Astrocyte of the hippocampus (primary cell): ENCODE measurements around the gene PPM1M.
A peak's percentile ranks its signal among the peaks of the same experiment; 100 is the strongest.

Experiments used
- DNase-seq: peaks from one replicate; pipeline ENCODE4 v3.0.0; 2011; ENCODE audit warnings: low read depth, low spot score

PPM1M gene

GRCh38 chr3:52230461-52230860 lies 15.1 kb upstream of the PPM1M start:
- no peak for DNase-seq

DNA sequence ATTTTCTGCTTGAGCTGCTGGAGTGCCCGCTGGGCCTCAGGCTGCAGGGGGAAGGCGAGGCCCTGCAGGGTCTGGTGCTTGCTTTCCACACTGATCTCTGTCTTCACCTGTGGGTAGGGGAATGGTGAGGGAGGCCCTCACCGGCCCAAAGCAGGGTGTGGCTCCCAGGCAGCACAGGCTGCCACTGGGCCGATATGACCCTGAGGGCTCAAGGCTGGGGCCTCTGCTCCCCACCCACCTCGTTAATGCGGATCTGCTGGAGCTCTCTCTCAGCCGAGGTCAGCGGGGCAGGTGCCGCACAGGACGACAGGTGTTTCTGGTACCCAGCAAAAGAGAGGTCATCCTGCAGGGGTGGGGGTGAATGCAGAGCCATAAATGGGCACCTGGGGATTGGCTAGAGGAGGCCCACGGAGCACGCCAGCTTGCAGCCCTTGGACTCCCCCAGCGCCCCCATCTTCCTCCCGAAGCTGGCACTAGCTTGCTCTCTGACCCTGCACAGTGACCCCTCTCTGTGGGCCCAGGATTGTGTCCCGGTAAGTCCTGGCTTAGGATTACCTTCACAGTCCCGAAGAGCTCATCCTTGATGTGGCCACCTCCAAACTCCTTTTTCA lies 14.6 kb upstream of the PPM1M start:
- DNase-seq, result no peak

- peak; percentile 69 for DNase-seq
These were observed 13.9 kb upstream of the PPM1M start for GRCh38 chr3:52231502-52232278.

DNA sequence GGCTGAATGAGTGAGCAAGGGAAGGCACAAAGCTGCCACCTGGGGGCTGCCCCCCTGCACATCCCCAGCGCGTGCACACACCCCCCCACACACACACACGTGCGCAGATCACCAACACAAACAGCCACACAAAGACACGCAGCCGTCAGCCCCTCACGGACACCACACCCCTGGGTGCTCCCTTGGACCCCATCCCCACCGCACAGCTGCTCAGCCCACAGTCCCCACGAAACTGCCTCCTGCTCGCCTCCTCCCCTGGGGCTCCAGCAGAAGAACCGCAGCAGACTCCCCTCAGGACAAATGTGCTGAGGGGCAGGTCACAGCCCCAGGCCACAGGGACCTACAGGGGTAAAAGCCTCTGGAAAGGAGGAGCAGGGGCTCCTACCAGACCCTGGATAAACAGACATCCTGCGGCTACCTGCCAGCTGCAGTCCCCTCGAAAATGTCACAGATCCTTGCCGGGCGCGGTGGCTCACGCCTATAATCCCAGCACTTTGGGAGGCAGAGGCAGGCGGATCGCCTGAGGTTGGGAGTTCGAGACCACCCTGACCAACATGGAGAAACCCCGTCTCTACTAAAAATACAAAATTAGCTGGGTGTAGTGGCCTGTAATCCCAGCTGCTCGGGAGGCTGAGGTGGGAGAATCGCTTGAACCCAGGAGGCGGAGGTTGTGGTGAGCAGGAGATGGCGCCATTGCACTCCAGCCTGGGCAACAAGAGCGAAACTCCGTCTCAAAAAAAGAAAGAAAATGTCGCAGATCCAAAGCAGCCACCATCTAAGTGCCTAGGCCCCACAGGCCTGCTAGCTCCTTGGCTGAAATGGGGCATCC lies 13.1 kb upstream of the PPM1M start:
- no peak for DNase-seq

DNA sequence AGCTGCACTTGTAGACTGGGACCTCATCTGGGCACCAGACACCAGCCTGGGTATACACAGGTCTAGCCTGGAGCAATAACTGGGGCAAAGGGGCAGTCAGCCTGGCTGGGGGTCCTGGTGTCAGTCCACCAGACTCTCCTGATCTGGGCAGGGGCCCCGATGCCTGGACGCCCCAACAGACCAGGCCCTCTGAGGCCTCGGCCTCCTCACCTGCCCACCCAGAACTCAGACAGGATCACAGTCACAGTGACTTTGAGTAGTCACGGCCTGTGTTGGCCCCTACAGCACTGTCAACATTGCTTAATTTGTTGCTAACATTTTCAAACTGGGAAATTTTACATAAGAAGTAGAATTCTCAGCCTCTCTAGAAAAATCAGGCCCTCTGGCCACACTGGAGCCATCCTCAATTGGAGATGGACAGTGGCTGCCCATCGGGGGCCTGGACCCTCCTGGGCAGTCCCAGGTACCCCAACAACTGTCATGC lies 12.4 kb upstream of the PPM1M start:
- DNase-seq, result no peak

DNA sequence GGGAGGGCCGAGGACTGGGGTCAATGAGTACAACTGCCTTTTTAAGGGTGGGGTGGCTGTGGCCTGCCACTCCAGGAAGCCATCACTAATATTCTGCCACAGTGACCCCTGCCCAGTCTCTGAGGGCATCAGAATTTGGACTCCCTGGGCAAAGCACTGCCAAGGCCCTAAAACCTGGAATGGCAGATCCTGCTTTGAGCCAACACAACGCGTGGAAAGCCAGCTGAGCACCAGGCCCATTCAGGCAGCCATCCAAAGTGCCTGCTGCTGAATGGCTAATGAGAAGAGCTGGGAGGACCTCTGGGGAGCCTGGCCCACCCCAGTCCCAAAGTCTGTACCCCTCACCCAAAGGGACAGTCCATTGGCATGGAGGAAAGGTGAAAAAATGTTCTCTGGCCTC lies 11.6 kb upstream of the PPM1M start:
- no peak for DNase-seq

DNA sequence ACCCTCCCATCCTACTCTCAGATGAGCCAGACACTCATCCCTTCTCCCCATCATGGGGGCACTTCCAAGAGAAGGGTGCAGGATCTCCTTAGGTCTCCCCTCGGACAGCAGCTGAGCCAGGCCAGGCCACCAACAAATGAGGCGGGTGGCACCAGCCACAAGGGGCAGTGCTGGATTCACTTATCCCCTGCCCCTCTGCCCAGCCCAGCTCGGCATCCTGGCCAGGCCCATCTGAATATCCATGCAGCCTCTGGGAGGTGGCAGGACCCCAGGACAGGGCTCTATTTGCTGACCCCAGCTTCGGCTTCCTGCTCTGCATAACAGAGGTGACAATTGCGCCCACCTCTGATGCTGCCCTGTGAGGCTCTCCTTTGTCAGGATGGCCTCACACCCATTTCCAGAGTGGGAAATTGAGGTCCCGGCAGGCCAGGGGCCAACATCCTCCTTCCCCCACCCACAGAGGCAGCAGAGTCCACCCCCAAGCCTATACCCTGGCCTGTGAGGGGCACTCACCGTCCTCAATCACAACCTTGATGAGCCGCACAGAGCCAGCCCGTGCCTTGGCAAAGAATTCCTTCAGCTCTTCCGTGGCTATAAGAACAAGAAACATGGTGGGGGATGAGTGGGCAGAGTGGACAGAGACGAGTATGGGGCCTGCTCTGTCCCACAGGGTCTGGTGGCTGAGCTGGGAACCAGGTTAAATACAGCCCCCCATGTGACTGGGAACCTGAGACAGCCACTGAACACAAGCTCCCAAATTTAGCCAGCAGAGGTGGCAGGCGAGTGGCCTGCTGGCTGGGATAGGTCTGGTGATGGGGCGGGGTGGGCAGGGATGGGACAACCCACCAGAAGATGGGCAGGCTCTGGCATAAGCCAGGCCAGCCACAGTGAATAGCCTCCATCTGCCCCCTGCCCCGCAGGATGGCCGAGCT lies 10.8 kb upstream of the PPM1M start:
- DNase-seq, result no peak

- no peak for DNase-seq
These were observed 9.1 kb upstream of the PPM1M start for GRCh38 chr3:52236424-52236886.

DNA sequence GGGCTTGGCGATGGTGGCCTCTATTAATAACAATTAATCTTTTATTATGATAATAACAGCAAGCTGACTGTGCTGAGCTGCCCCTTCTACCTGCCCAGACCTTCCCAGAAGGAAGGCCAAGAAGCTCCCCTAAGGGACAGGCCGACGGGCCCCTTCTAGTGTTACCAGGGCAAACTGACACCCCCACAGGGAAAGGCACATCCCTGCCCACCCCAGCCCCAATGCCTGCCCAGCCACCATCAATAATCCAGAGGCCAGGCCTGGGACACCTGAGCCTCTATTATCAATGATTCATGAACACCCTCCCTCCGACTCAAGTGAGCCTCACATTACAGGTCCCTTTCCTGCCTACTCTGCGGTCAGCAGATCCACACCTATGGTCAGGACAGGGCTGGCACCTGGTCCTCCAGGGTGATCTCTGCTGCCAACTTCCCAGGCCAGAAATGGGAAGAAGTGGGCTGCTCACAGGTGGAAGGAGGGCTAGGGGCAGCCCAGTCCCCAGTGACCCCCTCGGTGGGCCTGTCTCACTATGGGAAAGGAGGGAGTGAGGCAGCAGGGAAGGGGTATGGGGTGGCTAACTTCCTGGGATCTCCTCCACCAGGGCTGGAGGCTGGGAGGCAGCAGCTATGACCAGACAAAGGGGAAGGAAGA lies 8.4 kb upstream of the PPM1M start:
- no peak for DNase-seq

DNA sequence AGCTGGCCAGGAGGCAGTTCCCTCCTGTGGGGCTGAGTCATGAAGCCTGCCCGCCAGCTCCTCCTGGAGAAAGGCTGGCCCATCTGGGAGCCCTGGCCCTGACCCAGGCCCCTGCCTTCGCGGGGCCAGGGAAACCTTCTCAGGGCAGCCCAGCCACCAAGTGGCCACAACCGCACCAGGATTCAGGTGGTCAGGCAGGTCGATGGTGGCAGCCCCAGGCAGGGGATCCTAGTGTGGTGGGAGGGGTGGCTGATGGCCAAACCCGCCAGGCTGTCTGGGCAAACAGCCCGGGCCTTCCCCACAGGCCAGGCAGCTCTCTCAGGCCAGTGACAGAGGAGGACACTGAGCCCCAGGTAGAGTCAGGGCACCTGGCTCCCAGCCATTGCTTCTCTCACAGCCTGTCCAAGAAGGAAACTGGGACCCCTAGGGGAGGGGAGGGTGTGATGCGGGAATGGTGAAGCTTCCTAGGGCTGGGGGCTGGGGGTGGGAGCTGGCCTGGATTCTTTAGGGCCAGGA lies 7.8 kb upstream of the PPM1M start:
- peak; percentile 95 for DNase-seq

DNA sequence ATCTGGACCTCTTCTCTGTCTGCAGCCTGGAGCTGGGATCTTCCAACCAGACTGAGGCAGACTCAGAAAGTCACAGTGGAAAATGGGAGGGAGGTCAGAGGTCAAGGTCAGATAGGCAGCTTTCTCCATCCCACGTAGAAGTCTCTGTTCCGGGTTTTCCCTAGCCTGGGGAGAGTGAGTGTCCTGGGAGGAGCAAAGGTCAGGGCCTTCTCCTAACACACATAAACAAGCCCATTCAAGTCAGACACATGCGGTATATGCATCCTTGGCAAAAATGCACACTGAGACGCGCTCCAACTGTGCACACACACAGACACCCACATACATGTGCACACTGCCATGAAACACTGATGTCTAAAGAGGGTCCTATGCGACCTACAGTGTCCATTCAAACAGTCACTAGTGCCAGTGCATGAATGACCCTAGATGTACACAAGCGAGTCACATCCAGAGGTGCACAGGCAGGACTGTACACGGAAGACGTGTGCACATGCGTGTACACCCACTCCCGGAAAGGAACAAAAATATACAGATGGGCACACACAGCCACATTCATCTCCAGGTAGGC lies 7.3 kb upstream of the PPM1M start:
- DNase-seq, result peak; percentile 41

- peak; percentile 94 for DNase-seq
These were observed 6.5 kb upstream of the PPM1M start, which contains the start of gene TWF2 for GRCh38 chr3:52238761-52239701. Gene TWF2 (minus strand): TSS chr3:52239158. CDS start chr3:52239016, 142 bp downstream.

DNA sequence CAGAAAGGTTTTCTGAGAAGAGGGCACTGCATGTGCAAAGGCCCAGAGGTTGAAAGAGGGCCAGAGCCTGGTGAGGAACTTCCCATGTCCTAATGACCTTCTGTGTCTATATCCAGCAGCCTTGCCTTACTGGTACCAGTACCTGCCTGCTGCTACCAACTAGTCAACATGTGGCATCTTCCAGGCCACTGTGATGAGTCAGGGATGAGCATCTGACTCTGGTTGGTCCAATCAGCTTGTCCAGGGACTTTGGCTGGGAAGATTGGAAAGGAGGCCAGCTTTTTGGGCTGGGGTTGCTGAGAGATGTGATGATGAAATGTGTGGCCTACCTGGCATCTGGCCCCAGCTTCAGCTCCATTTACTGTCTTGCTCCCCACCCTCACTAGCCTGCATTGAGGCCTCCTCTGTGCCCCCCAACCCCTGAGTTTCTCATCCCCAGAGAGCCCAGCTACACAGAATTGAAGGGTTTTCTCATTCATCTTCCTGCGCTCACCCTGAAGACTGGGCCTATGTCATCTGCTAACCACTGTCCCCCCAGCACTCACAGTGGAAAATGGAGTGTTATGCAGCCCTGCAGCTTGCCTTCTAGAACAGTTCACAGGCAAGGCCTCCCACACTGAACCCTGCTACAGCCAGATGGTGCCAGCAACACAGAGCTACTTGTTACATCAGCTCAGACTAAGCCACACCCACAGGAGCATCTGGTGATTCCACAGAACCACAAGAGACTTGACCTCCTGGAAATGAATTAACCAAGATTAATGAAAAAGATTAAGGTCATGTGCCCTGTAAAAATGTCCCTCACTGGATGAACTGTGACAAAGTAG lies 5.3 kb upstream of the PPM1M start:
- peak; percentile 69 for DNase-seq

DNA sequence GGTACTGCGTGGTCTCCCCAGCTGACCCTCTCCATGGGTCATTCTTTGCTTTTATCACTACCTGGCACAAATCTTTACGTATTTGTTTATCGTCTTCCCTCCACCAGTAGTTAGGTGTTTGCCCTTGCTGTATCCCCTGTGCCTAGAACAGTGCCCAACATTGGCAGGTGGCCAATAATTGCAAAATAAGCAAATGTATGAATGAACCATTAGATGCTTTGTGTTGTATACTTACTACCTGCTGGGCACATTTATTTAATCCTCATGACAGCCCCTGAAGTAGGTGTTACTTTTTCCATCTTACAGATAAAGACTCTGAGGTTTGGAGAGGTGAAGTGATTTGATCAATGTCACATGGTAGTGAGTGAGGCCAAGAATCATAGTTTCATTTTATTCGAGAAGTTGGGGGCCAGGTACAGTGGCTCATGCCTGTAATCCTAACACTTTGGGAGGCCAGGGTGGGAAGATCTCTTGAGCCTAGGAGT lies 4.6 kb upstream of the PPM1M start:
- no peak for DNase-seq

DNA sequence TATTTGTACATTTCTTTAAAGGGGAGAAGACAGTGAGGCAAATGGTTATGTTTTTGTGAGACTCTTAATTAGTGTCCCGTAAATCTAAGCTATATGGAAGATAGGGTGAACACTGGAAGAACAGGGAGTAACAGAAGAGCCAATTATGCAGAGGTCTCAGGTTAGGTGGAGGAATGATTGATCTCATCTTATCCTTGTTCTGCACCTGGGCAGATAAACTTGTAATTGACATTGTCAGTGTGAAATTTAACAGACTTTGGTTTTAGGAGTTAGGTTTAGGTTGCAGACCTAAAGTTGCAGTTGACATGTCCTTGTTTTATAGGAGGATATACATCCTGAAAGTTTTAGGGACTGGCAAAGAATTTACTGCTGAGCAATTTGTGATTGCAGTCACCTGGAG lies 3.5 kb upstream of the PPM1M start:
- no peak for DNase-seq

GRCh38 chr3:52243791-52244628 lies 1.5 kb upstream of the PPM1M start:
- DNase-seq, result no peak

GRCh38 chr3:52246264-52246620 lies 683 bp downstream of the PPM1M start:
- DNase-seq, result no peak
